Aorta (tissue), 5 donors: Measurements from ENCODE around the gene POU3F3. TPM values are rescaled to one million over a fixed set of nuclear protein-coding genes. Genes with fewer than 3 reads are reported as not detected.
A peak's percentile ranks its signal among the peaks of the same experiment; 100 is the strongest.

Experiments
- ATAC-seq: fragments of 200-7000 bp; cut with Tn5 transposase; one replicate; pipeline ENCODE4 v1.9.1; 2022; ENCODE audit warnings: moderate library complexity; ENCODE audit not compliant: low FRiP score
- DNase-seq, 2 donors: peaks; one replicate each; pipeline ENCODE4 v3.0.0-alpha.2; 2020
- H3K27ac ChIP-seq, 2 donors: one replicate each; pipeline ENCODE4 v1.5.1; 2013; ENCODE audit warnings: low read length in 2 of 2, mild to moderate bottlenecking in 2 of 2, moderate library complexity in 2 of 2, control low read depth in 1 of 2, inconsistent platforms in 1 of 2, low read depth in 1 of 2
- H3K27me3 ChIP-seq, 2 donors: one replicate each; pipeline ENCODE4 v1.6.1; 2013; ENCODE audit warnings: control low read depth in 1 of 2, low read length in 1 of 2, mild to moderate bottlenecking in 1 of 2, moderate library complexity in 1 of 2; ENCODE audit not compliant: insufficient read depth in 2 of 2, control insufficient read depth in 1 of 2
- H3K36me3 ChIP-seq, 2 donors: one replicate each; pipeline ENCODE4 v1.6.1; 2013; ENCODE audit warnings: control low read depth in 1 of 2, low read length in 1 of 2, mild to moderate bottlenecking in 1 of 2; ENCODE audit not compliant: insufficient read depth in 2 of 2, control insufficient read depth in 1 of 2
- H3K4me1 ChIP-seq, 2 donors: one replicate each; pipeline ENCODE4 v1.6.1; 2013; ENCODE audit warnings: low read length in 2 of 2, control low read depth in 1 of 2, mild to moderate bottlenecking in 1 of 2, moderate library complexity in 1 of 2; ENCODE audit not compliant: insufficient read depth in 2 of 2, control insufficient read depth in 1 of 2
- H3K4me3 ChIP-seq, 2 donors: one replicate each; pipeline ENCODE4 v1.5.1; 2013; ENCODE audit warnings: low read length in 2 of 2, control low read depth in 1 of 2, mild to moderate bottlenecking in 1 of 2
- H3K9me3 ChIP-seq: one replicate; pipeline ENCODE4 v1.6.1; 2013; ENCODE audit warnings: mild to moderate bottlenecking, low read length; ENCODE audit not compliant: control insufficient read depth
- WGBS, 2 donors: extraction: QIAGEN DNeasy Blood & Tissue Kit; methylation state at CpG; one replicate each; pipeline ENCODE4 v1.1.7; 2013; 5-methylcytosine and 5-hydroxymethylcytosine counted together
- intact Hi-C, 2 donors: fragments of 100-400 bp; cut with DNase I; formaldehyde crosslinking; loops; one replicate each; pipeline versions ENCODE4 v1.14.2 to v1.15.0; 2022
- polyA plus RNA-seq, 2 donors: library from polyadenylated mRNA; stranded (reverse); fragments of 200-250 nt; gene quantifications; one replicate each; pipeline ENCODE4 v1.2.3, GENCODE V29; 2013
- total RNA-seq, 2 donors: library from RNA; stranded (reverse); fragmentation: NEBNext Ultra II Directional; extraction: Animal tissue kit (Norgen Biotek cat#: 25700); gene quantifications; one replicate each; pipeline ENCODE4 v1.2.1, GENCODE V29; 2021
- donor health status: healthy with polysubstance abuse.
- donor health status: Bipolar disorder and iron deficiency.
- donor health status: DM: no; HTN: no; CAD: no.
- donor health status: DM: no; HTN: no; CAD: no.
- donor health status: DM: yes; HTN: yes; CAD: no.

The POU3F3 gene
- total and polyA plus RNA-seq, 4 donors = 0.15 to 0.74 (median 0.25) TPM; not detected in 1

DNA sequence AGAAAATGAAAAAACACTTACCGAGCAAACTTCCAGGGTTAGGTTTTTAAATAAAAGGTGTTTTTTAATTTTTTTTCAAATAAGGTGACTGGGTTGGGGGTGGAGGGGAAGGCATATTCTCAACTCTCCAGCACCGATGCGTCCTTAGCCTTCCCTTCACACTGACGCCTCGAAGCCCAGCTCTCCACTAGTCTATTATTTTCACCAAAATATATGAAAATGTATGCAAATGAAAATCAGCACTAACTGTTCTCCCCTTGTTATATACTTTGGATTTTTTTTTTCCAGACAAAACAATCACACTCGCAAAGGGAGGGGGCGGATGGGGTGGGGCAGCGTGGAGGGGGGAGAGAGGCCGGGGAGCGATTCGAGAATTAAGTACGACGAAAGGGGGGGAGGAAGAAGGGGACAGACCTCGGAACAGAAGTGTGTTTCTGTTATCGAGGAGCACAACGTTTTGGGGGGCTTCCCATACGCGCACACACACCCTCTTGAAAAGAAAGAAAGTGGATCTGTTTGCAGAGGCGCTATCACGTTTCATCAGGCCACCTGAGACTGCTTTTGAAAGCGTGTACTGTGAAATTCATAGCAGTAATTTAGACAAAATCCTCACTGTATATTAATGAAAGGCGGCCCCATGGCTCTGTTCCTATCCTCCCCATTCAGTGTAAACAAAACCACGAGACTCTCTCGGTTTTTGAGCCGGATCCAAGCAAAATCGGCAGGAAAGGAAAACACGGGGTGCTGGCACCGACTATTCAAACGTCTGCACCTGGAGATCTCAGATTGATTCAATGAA, 2.4 kb upstream of the POU3F3 start:
- no peaks in the 10 kb centered on the region for H3K36me3 ChIP-seq
- intact Hi-C loops = no loop called here
- 27 to 35% methylated on average over 29 of the region's 29 CpGs for WGBS, 2 donors
- no peaks in the 10 kb centered on the region for H3K4me1 ChIP-seq
- H3K9me3 ChIP-seq = no peaks in the 10 kb centered on the region
- no peak overlapping the region for H3K27ac ChIP-seq
- DNase-seq = no peak
- no peak for ATAC-seq
- peak overlapping the region in 1 of 2 donors; percentile 88 for H3K4me3 ChIP-seq
- no peaks in the 10 kb centered on the region for H3K27me3 ChIP-seq

DNA sequence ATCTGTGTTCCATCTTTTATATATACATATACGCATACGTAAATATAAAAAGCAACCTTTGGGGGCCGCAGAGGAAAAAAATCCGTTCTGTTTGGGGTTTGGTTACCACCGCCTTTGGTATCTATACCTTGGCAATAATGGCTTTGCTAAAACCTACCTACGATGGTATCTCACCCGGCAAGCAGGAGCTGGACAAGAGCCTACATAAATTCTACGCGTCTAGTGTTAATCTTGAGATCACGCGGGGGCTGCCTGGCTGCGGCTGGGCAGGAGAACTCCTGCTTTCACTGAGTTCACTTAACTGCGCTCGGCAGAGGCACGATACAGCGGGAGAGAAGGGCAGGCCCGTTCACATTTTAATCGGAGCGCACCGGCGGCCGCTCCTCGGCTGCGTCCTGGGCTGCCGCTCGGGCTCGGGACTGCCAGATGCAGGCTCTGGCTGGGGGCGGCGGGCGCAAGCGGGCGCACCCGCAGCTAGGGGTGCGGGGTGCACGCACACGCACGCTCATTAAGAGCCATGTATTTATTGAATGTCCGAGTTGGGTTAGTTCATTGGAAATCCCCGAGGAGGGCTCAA, 1.7 kb upstream of the POU3F3 start:
- ATAC-seq (peak; percentile 61), DNase-seq (no peak)
- Histone ChIP-seq H3K9me3 (no peaks in the 10 kb centered on the region), H3K4me3 (peak overlapping the region; percentile 45 to 88), H3K27me3 (no peaks in the 10 kb centered on the region), H3K27ac (peak overlapping the region in 1 of 2 donors; percentile 62), H3K36me3 (no peaks in the 10 kb centered on the region), H3K4me1 (no peaks in the 10 kb centered on the region)
- 3% methylated on average over 38 to 39 of the region's 39 CpGs for WGBS, 2 donors
- intact Hi-C loops = no loop called here

DNA sequence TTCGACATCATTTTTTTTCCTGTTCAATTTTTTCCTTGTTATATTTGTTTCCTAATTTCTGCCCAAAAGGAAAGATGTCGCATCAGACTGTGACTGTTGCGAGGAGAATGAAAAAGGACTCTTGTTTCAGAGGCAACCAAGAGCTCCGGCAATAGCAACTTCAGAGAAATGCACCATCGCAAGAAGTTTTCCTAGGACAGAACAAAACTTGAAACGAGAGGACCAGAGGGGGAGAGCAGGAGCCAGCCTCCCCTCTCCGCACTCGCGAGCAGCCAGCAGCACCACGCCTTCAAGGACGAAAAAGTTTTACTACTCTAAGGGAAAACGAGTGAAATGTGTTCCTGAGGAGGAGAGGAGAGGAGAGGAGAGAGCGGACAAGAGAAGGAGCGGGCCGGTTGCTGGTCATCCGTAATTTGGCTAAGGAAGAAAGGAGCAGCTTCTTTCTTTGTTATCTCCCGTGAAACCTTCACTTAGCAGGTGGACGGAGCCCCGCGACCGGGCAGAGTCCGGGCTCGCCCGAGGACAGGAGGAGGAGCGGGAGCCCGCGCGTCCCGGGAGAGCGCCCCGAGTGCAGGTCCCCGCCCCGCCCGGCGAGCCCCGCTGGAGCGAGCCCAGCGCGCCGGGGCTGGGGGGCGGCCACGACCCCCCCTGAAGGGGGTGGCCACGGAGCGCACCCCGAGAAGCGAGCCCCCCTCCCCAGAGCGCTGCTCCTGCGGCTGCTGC, 744 bp downstream of the POU3F3 start:
- intact Hi-C loops = no loop called here

DNA sequence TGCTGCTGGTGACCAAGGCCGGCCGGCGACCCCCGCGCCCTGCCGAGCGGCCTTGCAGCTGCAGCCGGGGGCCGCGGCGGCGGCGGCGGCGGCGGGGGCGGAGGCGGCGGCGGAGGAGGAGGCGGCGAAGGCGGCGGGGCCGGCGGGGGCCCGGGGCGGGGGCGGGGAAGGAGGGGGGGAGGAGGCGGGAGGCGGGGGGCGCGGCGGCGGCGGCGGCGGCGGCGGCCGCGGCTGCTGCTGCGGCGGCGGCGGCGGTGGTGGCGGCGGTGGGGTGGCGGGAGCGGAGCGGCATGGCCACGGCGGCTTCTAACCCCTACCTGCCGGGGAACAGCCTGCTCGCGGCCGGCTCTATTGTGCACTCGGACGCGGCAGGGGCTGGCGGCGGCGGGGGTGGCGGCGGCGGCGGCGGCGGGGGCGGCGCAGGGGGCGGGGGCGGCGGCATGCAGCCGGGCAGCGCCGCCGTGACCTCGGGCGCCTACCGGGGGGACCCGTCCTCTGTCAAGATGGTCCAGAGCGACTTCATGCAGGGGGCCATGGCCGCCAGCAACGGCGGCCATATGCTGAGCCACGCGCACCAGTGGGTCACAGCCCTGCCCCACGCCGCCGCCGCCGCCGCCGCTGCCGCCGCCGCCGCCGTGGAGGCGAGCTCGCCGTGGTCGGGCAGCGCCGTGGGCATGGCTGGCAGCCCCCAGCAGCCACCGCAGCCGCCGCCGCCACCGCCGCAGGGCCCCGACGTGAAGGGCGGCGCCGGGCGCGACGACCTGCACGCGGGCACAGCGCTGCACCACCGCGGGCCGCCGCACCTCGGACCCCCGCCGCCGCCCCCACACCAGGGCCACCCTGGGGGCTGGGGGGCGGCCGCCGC, 1.5 kb downstream of the POU3F3 start:
- Histone ChIP-seq H3K27me3 (no peaks in the 10 kb centered on the region), H3K27ac (no peak overlapping the region)

More for the DNA sequence above, 744 bp downstream of the POU3F3 start:
- ATAC-seq = no peak
- H3K27me3 ChIP-seq = no peaks in the 10 kb centered on the region
- H3K36me3 ChIP-seq = no peaks in the 10 kb centered on the region
- H3K4me1 ChIP-seq = no peaks in the 10 kb centered on the region
- H3K27ac ChIP-seq = no peak overlapping the region
- 3% methylated on average over 32 to 48 of the region's 48 CpGs for WGBS, 2 donors
- H3K4me3 ChIP-seq = peak overlapping the region; percentile 33 to 80
- no peak for DNase-seq
- H3K9me3 ChIP-seq = no peaks in the 10 kb centered on the region

DNA sequence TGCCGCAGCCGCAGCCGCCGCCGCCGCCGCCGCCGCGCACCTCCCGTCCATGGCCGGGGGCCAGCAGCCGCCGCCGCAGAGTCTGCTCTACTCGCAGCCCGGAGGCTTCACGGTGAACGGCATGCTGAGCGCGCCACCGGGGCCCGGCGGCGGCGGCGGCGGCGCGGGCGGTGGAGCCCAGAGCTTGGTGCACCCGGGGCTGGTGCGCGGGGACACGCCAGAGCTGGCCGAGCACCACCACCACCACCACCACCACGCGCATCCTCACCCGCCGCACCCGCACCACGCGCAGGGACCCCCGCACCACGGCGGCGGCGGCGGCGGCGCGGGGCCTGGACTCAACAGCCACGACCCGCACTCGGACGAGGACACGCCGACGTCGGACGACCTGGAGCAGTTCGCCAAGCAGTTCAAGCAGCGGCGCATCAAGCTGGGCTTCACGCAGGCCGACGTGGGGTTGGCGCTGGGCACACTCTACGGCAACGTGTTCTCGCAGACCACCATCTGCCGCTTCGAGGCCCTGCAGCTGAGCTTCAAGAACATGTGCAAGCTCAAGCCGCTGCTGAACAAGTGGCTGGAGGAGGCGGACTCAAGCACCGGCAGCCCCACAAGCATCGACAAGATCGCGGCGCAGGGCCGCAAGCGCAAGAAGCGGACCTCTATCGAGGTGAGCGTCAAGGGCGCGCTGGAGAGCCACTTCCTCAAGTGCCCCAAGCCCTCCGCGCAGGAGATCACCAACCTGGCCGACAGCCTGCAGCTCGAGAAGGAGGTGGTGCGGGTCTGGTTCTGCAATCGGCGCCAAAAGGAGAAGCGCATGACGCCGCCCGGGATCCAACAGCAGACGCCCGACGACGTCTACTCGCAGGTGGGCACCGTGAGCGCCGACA, 2.4 kb downstream of the POU3F3 start:
- Histone ChIP-seq H3K4me3 (no peak overlapping the region), H3K4me1 (no peaks in the 10 kb centered on the region), H3K36me3 (no peaks in the 10 kb centered on the region), H3K9me3 (no peaks in the 10 kb centered on the region), H3K27ac (no peak overlapping the region), H3K27me3 (no peaks in the 10 kb centered on the region)
- 7 to 23% methylated on average over 76 to 106 of the region's 106 CpGs for WGBS, 2 donors
- intact Hi-C loops = no loop called here
- DNase-seq (no peak), ATAC-seq (no peak)

More for the DNA sequence above, 1.5 kb downstream of the POU3F3 start:
- Histone ChIP-seq H3K36me3 (no peaks in the 10 kb centered on the region), H3K4me3 (peak overlapping the region; percentile 33 to 80), H3K9me3 (no peaks in the 10 kb centered on the region), H3K4me1 (no peaks in the 10 kb centered on the region)
- ATAC-seq = no peak
- intact Hi-C loops = no loop called here
- no peak for DNase-seq
- 1 to 3% methylated on average over 7 to 127 of the region's 135 CpGs for WGBS, 2 donors

DNA sequence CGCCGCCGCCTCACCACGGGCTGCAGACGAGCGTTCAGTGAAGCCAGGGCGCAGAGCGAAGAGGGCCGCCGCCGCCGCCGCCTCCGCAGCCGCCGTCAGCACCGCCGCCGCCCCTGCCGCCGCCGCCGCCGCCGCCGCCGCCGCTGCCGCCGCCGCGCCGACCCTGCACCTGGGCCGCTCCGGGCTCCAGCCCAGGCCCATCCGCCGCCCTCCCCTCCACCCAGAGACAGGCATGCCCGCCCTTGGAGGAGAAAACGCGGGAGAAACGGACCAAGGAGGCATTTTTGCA, 3.0 kb downstream of the POU3F3 start:
- no peaks in the 10 kb centered on the region for H3K9me3 ChIP-seq
- no peak overlapping the region for H3K4me3 ChIP-seq
- intact Hi-C loops = no loop called here
- H3K27ac ChIP-seq = no peak overlapping the region
- no peaks in the 10 kb centered on the region for H3K36me3 ChIP-seq
- no peaks in the 10 kb centered on the region for H3K27me3 ChIP-seq
- DNase-seq (no peak), ATAC-seq (no peak)
- WGBS, 2 donors = 5 to 48% methylated on average over 15 to 41 of the region's 41 CpGs
- no peaks in the 10 kb centered on the region for H3K4me1 ChIP-seq

DNA sequence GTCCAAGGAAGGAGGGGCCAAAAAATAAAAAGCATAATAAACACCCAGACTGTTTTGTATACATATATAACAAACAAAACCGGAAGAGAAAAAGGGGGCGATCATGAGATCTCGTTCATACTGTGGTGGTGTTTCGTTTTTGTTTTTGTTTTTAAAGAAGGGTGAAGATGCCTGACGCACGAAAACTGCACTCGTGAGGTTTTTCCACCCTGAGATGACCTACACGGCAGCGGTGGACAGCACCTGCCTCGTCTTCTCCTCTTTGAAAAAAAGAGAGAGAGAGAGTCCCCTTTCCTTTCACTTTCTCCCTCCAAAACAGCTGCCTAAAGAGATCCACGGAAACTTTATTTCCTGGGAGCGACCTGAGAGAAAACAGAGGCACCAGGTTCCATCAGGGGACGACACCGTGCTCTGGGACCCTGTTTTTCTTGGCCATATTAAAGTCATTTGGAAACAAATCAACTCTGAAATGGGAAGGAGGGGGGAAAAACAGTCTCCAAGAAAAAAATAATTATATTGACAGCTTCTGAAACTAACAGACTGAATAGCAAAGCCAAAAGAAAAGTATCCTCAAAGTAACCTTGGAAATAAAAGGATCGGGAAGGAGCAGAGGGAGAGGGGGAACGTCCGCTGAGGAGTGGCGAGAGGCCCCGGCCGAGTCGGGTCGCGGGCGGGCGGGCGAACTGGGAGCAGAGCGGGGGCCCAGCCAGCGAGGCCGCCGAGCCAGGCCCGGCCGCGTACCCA, 3.5 kb downstream of the POU3F3 start:
- ATAC-seq (no peak), DNase-seq (no peak)
- no peak overlapping the region for H3K4me3 ChIP-seq
- H3K9me3 ChIP-seq = no peaks in the 10 kb centered on the region
- 29 to 62% methylated on average over 33 of the region's 33 CpGs for WGBS, 2 donors
- H3K4me1 ChIP-seq = no peaks in the 10 kb centered on the region
- no peak overlapping the region for H3K27ac ChIP-seq
- no peaks in the 10 kb centered on the region for H3K36me3 ChIP-seq
- intact Hi-C loops = no loop called here
- no peaks in the 10 kb centered on the region for H3K27me3 ChIP-seq
